Ectodermal cell (in vitro differentiated cells): ENCODE measurements around the gene ADAM8.
"Not testable (repeated sequence)": the region's sequence is repeated elsewhere in the genome, so short reads cannot be mapped to it uniquely, and the experiment has no call there.

Experiments used
- H3K27ac ChIP-seq: 2 replicates; pipeline ENCODE4 v1.7.0; 2013; ENCODE audit warnings: mild to moderate bottlenecking, low read depth, low read length; ENCODE audit not compliant: insufficient read depth, poor library complexity, severe bottlenecking
- H3K27me3 ChIP-seq: 2 replicates; pipeline ENCODE4 v1.7.0; 2013; ENCODE audit warnings: mild to moderate bottlenecking, low read length; ENCODE audit not compliant: insufficient read depth, control insufficient read depth, poor library complexity, severe bottlenecking
- H3K36me3 ChIP-seq: one replicate; pipeline ENCODE4 v1.7.0; 2013; ENCODE audit warnings: low read length; ENCODE audit not compliant: control insufficient read depth, insufficient read depth
- H3K4me1 ChIP-seq: one replicate; pipeline ENCODE4 v1.7.0; 2013; ENCODE audit warnings: low read length; ENCODE audit not compliant: control insufficient read depth, insufficient read depth
- H3K4me3 ChIP-seq: 2 replicates; pipeline ENCODE4 v1.7.0; 2013; ENCODE audit warnings: low read depth, low read length, control low read depth; ENCODE audit not compliant: insufficient read depth
- H3K9me3 ChIP-seq: 2 replicates; pipeline ENCODE4 v1.7.0; 2013; ENCODE audit warnings: mild to moderate bottlenecking, low read length, moderate library complexity; ENCODE audit not compliant: control insufficient read depth
- WGBS, 2 experiments: methylation state at CpG; one replicate each; pipeline ENCODE4 v1.1.7; 2013; ENCODE audit warnings: missing lambda C conversion rate in 2 of 2; 5-methylcytosine and 5-hydroxymethylcytosine counted together

The ADAM8 gene

DNA sequence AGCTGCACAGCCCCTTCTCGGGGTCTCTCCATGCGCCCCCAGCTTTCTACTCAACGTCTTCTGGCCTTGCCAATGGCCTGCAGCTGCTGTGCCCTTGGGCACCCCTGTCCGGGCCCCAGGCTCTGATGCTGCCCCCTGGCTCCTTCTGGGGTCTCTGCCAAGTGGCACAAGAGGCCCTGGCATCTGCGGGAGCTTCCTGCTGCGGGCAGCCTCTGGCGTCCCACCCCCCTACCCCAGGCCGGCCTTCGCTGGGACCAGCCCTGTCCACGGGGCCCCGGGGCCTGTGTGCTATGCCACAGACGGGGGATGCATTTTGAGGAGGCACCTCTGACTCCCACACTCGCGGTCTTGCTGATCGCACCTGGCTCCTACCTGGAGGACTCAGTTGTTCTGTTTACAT, 36.7 kb downstream of the ADAM8 start:
- no peaks in the 10 kb centered on the region for H3K9me3 ChIP-seq
- 93 to 96% methylated on average over 15 of the region's 15 CpGs for WGBS, 2 experiments
- H3K27ac ChIP-seq, result no peak overlapping the region
- H3K4me3 ChIP-seq, result no peak overlapping the region
- peaks cover 47% of the 10 kb centered on the region for H3K27me3 ChIP-seq
- H3K36me3 ChIP-seq, result no peaks in the 10 kb centered on the region
- H3K4me1 ChIP-seq, result peaks cover 31% of the 10 kb centered on the region

DNA sequence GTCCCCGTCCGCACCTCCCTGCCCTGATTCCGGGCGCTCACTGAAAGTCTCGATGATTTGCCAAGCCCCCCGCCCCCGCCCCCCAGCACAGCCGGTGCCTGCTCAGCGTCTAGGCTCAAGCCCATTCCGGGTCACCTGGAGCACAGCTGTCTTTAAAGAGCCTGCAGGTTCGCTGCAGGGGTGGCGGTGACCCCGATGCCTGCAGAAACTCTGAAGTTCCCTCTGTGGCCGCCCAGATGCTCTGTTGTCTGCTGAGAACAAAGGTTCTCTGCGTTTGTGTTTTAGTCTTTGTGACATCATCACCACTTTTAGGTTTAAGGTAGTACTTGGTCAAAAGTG, 38.2 kb downstream of the ADAM8 start:
- H3K27me3 ChIP-seq, result peaks cover 63% of the 10 kb centered on the region
- H3K4me3 ChIP-seq, result peak overlapping the region; percentile 6

DNA sequence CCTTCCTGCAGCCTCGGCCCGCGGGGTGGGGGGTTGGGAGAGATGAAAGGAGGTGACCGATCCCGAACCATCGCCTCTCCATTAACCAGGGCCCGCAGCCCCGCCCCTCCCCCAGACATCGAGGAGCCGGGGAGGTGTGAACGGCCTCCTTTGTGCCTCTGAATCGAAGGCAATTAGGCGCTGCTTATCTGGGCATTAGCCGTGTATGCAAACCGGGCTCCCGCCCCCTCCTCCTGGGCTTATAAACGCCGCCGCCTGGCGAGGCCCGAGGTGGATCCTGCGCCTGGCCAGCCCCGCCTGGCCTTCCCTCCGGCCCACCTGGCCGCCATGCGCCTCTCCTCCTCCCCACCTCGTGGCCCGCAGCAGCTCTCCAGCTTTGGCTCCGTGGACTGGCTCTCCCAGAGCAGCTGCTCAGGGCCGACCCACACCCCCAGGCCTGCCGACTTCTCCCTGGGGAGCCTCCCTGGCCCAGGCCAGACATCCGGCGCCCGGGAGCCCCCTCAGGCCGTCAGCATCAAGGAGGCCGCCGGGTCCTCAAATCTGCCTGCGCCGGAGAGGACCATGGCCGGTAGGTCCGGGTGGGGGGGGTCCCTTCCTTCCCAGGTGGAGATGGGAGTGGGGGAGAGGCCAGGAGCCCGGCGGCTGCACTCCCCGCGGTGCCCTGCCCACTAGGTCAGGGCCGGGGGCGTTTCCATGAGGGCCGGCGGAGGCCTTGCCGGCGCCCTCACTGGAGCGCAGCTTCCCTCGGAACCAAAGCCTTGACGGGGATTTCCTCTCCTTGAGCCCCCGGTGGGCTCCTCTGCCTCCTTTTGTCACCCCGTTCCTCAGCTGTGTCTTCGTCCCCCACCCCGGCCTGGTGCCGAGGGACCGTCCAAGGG, 38.8 kb downstream of the ADAM8 start, which contains the start of gene VENTX:
Gene VENTX (plus strand): TSS at position 268 of the 878 bp plus-strand sequence. CDS start 60 bp downstream, at position 328.
- Histone ChIP-seq H3K4me1 (peaks cover 31% of the 10 kb centered on the region), H3K27ac (no peak within 1 kb of the TSS), H3K36me3 (no peaks in the 10 kb centered on the region), H3K27me3 (peaks cover 69% of the 10 kb centered on the region), H3K9me3 (no peaks in the 10 kb centered on the region), H3K4me3 (peak within 1 kb of the TSS; percentile 16)
- WGBS, 2 experiments, result 1% methylated on average over 60 of the region's 60 CpGs

More for the DNA sequence above, 38.2 kb downstream of the ADAM8 start:
- Histone ChIP-seq H3K27ac (no peak overlapping the region), H3K9me3 (no peaks in the 10 kb centered on the region), H3K36me3 (no peaks in the 10 kb centered on the region), H3K4me1 (peaks cover 31% of the 10 kb centered on the region)
- 5 to 8% methylated on average over 15 of the region's 15 CpGs for WGBS, 2 experiments

DNA sequence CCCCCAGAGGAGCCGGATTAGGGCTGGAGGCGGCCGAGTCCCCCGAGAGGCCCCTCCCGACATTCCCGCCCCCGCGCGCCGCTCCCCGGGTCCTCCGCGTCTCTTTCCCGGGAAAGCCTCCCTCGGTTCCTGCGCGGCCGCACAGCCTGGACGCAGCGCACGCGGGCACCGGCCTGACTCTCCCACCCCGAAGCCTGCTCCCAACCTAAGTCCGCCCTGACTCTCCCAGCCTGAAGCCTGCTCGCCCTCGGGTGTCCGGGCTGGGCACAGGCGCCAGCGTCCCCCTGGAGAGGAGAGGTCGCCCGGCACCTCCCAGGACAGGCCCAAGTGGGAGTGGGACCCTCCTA, 39.5 kb downstream of the ADAM8 start:
- peaks cover 31% of the 10 kb centered on the region for H3K4me1 ChIP-seq
- no peak overlapping the region for H3K27ac ChIP-seq
- no peaks in the 10 kb centered on the region for H3K36me3 ChIP-seq
- peaks cover 75% of the 10 kb centered on the region for H3K27me3 ChIP-seq
- H3K9me3 ChIP-seq, result no peaks in the 10 kb centered on the region
- WGBS, 2 experiments, result 1 to 2% methylated on average over 32 of the region's 32 CpGs
- peak overlapping the region; percentile 16 for H3K4me3 ChIP-seq

DNA sequence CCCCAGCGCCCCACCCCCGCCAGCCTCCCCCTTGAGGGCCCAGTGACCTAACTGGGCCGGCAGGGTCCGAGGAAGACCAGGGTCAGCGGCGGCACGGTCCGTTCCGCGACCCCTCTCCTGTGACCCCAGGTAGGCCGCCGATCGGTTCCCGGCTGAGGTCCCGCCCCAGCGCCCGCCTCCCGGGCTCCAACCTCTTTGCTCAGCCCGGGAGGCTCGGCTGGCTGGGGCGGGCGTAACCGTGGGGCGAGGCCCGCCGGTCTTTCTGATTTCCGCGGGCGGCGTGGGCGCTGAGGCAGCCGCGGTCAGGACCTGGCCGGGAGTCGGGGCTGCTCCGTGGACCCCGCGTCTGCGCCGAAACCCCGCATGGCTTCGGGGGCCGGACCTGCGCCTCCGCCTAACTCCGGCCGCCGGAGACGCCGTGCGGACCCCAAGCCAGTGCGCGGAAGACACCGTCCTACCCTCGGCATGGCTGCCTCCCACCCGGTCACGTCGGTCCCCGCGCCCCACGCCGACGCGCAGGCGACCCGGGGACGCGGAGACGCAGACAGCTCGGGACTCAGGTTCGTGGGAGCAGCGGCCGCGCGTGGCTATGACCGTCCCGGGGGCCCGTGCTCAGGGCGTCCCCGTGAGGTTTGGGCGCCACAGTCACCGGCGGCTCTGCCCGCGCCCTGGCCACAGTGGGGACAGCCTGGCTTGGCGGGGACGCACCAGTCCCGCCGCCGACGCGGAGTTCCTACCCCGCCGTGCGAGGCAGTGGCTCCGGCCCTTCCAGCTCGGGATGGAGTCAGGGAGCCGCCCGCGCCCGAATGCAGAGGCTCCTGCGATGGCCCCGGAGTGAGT, 40.0 kb downstream of the ADAM8 start:
- H3K4me3 ChIP-seq, result peak overlapping the region; percentile 18
- 2% methylated on average over 102 to 103 of the region's 103 CpGs for WGBS, 2 experiments
- no peak overlapping the region for H3K27ac ChIP-seq
- peaks cover 81% of the 10 kb centered on the region for H3K27me3 ChIP-seq
- peaks cover 31% of the 10 kb centered on the region for H3K4me1 ChIP-seq
- no peaks in the 10 kb centered on the region for H3K36me3 ChIP-seq
- H3K9me3 ChIP-seq, result no peaks in the 10 kb centered on the region

DNA sequence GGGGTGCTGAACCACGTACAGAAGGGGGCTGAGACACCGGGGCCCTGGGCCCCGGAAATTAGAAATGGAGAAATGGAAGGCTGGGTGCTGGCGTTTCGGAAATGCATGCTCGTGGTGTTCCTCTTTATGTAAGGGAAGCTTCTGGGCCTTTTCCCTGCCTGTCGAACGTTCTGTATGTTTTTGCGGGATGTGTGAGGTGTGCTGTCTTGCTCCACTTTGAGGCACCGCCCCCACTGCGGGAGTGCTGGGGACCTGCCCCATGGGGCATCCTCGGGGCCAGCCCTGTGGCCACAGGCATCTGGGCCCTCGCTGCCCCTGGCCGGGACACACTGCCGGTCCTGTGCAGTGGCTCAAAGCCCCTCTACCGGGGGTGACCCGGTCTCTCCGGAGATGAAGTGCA, 40.7 kb downstream of the ADAM8 start:
- no peaks in the 10 kb centered on the region for H3K9me3 ChIP-seq
- 5% methylated on average over 18 of the region's 18 CpGs for WGBS, 2 experiments
- H3K27me3 ChIP-seq, result peaks cover 88% of the 10 kb centered on the region
- H3K4me1 ChIP-seq, result peaks cover 31% of the 10 kb centered on the region
- H3K27ac ChIP-seq, result no peak overlapping the region
- H3K36me3 ChIP-seq, result no peaks in the 10 kb centered on the region
- no peak overlapping the region for H3K4me3 ChIP-seq

DNA sequence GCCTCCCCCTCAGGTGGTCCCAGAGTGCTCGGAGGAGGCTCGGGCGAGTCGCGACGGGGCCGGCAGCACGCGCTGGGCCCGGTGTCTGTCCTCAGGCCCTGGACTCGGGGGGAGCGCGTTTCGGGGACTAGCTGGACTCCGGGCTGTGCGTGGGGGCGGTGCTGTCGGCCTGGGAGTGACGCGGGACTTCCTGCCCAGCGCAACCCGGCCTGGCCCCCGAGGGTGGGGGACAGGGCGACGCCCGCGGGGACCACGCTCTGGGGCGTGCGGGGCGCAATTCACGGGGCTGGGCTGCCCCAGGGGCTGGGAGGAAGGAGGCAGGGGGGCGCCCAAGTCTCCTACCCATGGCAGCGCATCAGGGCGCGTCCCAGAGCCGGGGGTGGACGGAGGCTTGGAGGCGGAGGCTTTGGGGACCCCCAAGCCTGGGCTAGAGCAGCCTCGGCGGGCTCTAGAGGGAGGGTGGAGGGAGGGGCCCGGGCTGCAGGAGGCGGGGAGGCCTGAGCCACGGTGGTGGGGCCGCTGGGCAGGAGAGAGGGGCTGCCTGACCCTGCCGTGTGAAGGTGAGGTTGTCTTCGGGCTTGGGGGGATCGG, 41.3 kb downstream of the ADAM8 start:
- peaks cover 93% of the 10 kb centered on the region for H3K27me3 ChIP-seq
- no peak overlapping the region for H3K27ac ChIP-seq
- 9 to 10% methylated on average over 48 of the region's 48 CpGs for WGBS, 2 experiments
- H3K4me1 ChIP-seq, result peaks cover 31% of the 10 kb centered on the region
- H3K36me3 ChIP-seq, result no peaks in the 10 kb centered on the region
- H3K4me3 ChIP-seq, result no peak overlapping the region
- H3K9me3 ChIP-seq, result no peaks in the 10 kb centered on the region

DNA sequence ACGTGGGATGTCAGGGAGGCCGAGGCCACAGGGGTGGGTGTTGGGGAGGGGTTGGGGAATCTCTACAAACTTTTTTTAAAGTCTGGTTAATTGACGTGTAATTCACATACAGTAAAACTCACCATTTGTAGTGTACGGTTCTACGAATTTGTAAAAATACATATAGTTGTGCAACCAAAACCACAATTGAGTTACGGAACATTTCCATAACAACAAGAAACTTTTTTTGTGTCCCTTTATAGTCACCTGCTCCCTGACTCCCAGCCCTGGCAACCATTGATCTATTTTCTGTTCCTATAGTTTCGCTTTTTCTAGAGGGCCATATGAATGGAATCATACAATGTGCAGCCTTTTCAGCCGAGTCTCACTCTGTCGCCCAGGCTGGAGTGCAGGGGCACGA, 41.9 kb downstream of the ADAM8 start:
- H3K27me3 ChIP-seq, result peaks cover 99% of the 10 kb centered on the region
- WGBS, 2 experiments, result 87 to 92% methylated on average over 6 to 7 of the region's 10 CpGs

DNA sequence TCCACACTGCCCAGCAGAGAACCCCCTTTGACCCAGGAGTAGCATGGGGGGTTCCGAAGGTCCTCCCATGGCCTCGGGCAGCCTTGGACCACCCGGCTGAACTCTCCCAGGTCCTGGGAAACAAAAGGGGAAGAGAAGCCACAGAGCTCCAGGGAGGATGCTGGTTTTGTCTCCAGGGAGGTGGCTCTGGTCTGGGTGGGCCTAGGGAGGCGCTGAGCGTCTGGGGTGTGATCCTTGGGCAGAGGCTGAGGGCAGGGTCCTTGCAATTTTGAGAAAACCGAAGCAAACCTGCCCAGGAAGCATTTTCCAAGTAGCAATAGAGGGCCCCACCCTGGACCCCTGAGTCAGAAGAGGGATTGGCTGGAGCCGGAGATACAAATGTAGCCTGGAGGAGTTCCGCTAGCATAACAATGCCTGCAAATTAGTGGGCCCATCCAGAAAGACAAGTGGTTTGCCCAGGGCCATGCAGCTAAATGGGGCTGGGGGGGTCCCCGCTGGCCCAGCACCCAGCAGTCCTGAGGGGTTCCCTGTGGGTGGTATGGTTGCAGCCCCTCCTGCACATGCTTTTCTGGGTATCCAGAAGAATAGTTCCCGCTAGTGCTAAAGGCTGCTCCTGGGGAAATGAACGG, 44.6 kb downstream of the ADAM8 start:
- Histone ChIP-seq H3K36me3 (no peaks in the 10 kb centered on the region), H3K27ac (no peak overlapping the region), H3K4me1 (peaks cover 19% of the 10 kb centered on the region), H3K9me3 (no peaks in the 10 kb centered on the region), H3K27me3 (peaks cover 95% of the 10 kb centered on the region), H3K4me3 (no peak overlapping the region)
- WGBS, 2 experiments, result 13 to 19% methylated on average over 11 of the region's 11 CpGs

More for the DNA sequence above, 41.9 kb downstream of the ADAM8 start:
- H3K27ac ChIP-seq, H3K9me3 ChIP-seq, H3K4me3 ChIP-seq, H3K36me3 ChIP-seq: not testable (repeated sequence)
- H3K4me1 ChIP-seq, result peaks cover 31% of the 10 kb centered on the region
